Neural cell (in vitro differentiated cells): ENCODE data around the gene IP6K3.

Experiments used
- MXI1 ChIP-seq: fragments of 450-650 bp; conservative IDR thresholded peaks from 2 replicates; pipeline ENCODE4 v1.6.1; 2014; ENCODE audit warnings: antibody characterized with exemption, mild to moderate bottlenecking; ENCODE audit not compliant: poor library complexity, severe bottlenecking
- POLR2AphosphoS5 ChIP-seq: IDR thresholded peaks from 2 replicates; pipeline ENCODE4 v1.6.1; 2012
- RAD21 ChIP-seq: fragments of 450-650 bp; conservative IDR thresholded peaks from 2 replicates; pipeline ENCODE4 v1.6.1; 2014; ENCODE audit warnings: antibody characterized with exemption, mild to moderate bottlenecking, moderate library complexity
- TF ChIP-seq, protein P1 (sequence below): fragments of 450-650 bp; IDR thresholded peaks from 2 replicates; pipeline ENCODE4 v1.5.1; 2014; ENCODE audit warnings: antibody characterized with exemption, mild to moderate bottlenecking, moderate library complexity; ENCODE audit not compliant: poor library complexity, severe bottlenecking

DNA sequence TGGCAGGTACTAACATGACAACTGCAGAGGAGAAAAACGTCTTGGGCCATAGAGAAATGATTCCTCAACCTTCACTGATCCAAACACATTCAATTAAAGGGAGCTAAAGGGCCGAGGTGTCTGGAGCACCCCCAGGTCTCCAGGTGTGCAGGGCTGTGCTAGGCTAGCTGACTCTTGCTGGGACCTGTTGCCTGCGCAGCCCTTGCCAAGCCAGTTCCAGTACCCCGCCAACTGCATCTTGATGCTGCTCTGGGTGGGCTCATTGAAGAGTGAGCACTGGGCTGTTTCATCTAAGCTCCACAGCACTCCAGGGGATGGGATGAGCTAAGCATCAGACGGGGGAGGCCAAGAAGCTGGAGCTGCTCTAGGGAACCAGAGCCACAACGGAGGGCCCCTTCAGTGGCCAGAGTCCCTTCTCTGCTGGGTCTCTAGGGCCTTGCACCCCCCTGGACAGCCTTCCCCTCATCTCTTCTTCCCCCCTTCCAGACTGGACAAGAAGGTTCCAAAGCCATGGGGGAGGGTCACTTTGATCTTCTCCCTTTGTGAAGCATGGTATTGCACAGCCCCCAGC is 26.3 kb upstream of the IP6K3 start:
- TF ChIP-seq, protein P1, sequence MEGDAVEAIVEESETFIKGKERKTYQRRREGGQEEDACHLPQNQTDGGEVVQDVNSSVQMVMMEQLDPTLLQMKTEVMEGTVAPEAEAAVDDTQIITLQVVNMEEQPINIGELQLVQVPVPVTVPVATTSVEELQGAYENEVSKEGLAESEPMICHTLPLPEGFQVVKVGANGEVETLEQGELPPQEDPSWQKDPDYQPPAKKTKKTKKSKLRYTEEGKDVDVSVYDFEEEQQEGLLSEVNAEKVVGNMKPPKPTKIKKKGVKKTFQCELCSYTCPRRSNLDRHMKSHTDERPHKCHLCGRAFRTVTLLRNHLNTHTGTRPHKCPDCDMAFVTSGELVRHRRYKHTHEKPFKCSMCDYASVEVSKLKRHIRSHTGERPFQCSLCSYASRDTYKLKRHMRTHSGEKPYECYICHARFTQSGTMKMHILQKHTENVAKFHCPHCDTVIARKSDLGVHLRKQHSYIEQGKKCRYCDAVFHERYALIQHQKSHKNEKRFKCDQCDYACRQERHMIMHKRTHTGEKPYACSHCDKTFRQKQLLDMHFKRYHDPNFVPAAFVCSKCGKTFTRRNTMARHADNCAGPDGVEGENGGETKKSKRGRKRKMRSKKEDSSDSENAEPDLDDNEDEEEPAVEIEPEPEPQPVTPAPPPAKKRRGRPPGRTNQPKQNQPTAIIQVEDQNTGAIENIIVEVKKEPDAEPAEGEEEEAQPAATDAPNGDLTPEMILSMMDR: no peak
- TF ChIP-seq RAD21 (no peak), MXI1 (no peak), POLR2AphosphoS5 (no peak)
